Measurements from ENCODE around the gene PLA2G1B.
"Not testable (repeated sequence)": the region's sequence is repeated elsewhere in the genome, so short reads cannot be mapped to it uniquely, and the experiment has no call there.

Gene PLA2G1B

GRCh38 chr12:120358412-120359100, 31.0 kb upstream of the PLA2G1B start:
- DNase-seq = no peak

DNA sequence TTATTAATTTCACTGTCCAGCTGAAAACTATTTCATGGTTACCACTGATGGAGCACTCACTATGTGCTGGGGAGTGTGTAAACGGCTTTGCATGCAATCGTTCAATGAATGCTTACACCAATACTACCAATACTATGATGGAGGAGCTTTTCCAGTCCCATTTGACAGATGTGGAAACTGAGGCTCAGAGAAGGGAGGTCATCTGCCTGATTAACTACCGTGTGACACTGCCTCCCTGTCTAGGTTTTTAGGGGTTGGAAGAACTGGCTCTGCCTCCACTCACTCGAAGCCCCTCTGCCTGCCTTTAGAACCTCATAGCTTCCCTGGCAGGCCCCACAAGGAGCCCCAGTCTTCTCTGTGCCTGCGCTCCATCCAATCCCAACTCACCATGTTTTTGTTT, 29.5 kb upstream of the PLA2G1B start:
- no peak for DNase-seq

DNA sequence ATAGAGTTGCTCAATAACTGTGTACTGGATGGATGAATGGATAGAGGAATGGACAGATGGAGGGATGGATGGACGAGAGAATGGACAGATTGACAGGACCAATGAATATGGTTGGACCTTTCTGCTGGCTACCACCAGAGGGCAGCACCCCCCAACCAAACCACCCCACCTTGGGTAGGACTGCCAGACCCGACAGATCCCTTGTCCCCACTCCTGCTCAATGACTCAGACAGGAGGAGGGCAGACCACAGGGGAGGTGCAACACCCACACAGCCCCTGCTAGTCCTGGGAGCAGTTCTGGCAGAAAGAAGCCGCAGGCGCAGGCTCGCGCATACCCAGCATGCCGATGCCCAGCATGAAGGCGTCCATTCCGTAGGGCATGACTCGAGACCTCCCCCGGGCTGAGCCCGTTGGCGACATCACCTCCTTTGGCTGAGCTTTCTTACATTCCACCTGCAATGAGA, 29.0 kb upstream of the PLA2G1B start:
- peak; percentile 90 for DNase-seq

DNA sequence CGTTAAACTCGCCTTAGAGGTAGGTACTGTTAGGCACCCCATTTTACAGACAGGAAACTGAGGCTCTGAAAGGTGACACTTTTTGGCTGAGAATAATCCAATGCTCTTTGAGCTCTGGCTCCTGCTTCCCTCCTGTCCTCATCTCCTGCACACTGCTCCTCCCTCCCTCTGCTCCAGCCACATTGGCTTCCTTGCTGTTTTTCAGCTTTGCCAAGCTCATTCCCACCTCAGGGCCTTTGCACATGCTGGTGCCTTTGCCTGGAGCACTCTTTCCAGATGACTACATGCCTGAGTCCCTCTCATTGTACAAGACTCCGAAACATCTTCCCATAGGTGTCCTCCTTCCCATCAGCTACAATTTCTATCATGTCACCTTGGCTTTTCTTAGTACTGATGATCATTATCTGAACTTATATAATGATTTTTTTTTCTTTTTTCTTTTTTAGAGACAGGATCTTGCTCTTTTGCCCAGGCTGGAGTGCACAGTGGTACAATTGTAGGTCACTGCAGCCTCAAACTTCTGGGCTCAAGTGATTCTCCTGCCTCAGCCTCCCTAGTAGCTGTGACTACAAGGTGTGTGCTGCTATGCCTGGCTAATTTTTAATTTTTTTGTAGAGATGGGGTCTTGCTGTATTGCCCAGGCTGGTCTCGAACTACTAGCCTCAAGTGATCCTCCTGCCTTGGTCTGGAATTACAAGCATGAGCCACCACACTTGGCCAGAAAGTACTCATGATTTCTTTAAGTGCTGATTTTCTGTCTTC, 26.2 kb upstream of the PLA2G1B start:
- DNase-seq = no peak

- DNase-seq = no peak
Observed at GRCh38 chr12:120353136-120353535, 25.6 kb upstream of the PLA2G1B start.

GRCh38 chr12:120352117-120352516, 24.5 kb upstream of the PLA2G1B start:
- DNase-seq = no peak

- DNase-seq = no peak
Observed at GRCh38 chr12:120350576-120351350, 23.2 kb upstream of the PLA2G1B start.

GRCh38 chr12:120347766-120348165, 20.2 kb upstream of the PLA2G1B start:
- DNase-seq = no peak

- no peak for DNase-seq
Observed at GRCh38 chr12:120346681-120347080, 19.1 kb upstream of the PLA2G1B start.

GRCh38 chr12:120346031-120346430, 18.5 kb upstream of the PLA2G1B start:
- DNase-seq = no peak

DNA sequence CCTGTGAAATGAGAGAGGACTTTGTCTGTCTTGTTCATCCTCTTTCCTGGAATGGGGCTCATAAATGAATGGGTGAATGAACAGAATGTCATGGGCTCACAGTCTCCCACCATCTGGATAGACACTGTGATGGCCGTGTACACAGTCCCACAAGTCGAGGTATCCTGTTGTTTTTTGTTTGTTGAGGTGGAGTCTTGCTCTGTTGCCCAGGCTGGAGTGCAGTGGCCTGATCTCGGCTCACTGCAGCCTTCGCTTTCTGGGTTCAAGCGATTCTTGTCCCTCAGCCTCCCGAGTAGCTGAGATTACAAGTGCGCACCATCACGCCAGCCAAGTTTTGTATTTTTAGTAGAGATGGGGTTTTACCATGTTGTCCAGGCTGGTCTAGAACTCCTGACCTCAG, 16.1 kb upstream of the PLA2G1B start:
- DNase-seq = no peak

DNA sequence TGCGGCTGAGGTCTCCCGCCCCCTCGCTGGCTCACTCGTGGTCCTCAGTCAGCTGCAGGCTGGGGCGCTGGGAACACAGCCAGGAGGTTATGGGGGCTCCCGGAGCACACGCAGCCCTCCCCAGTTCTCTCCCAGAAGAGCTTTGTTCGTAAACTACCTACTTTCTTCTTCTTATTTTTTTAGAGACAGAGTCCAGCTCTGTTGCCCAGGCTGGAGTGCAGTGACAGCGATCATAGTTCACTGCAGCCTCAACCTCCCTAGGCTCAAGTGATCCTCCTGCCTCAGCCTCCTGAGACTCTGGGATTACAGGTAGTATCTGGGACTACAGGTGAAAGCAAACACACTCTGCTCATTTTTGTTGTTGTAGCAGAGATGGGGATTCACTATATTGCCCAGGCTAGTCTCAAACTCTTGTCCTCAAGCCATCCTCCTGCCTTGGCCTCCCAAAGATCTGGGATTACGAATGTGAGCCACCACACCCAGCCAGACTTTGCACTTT, 15.5 kb upstream of the PLA2G1B start:
- no peak for DNase-seq

DNA sequence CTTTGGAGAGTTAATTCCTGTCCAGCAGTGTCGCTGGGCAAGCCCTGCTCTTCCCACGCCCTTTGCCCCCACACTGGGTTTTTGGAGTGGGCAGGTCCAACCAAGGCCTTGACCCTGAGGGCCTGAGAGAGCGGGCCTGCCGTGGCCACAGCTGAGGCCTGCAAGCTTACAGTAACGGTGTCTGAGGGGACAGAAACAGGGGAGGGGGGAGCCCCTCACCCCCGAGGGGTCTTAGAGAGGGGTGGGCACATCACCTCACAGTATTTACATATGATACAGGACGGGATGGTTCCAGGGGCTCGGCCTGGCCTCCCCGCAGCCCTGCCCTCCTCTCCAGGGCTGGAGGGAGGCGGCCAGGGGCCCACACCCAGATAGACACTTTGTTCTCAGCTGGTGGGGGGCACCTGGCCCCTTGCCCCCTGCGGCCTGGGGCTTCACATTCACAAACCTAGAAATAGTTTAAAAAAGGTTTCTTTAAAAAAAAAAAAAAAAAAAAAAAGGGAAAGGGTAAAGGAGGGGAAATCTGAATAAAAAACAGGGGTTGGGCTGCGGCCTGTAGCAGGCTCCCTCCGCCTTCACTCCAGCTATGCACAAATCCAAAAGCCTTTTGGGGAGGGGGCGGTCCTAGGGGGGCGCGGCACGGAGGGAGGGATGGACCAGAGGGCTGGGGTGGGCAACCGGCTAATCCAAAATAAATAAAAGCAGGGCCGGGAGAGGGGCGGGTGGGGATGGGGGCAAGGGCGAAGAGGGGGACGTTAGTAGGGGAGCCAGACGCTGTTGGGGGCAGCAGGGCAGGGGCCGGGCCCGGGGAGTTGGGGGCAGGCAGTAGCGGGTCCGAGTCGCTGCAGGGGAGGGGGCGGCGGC, 14.8 kb upstream of the PLA2G1B start:
- DNase-seq = no peak

DNA sequence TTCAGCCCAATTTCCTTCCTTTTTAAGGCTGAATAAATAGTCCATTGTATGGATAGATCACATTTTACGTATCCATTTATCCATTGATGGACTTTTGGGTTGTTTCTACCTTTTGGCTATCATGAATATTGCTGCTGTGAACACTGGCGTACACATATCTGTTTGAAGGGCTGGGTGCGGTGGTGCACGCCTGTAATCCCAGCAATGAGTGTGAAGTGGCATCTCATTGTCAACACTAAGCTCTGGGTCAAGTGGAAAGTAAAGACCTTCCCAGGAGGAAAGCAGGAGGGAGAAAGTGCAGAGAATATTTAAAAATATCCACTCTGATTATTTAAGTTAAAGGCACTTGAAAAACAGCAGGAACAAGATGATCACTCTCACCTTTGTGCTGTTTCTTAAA, 11.7 kb upstream of the PLA2G1B start:
- no peak for DNase-seq

GRCh38 chr12:120337730-120338129, 10.2 kb upstream of the PLA2G1B start:
- no peak for DNase-seq

- DNase-seq = not testable (repeated sequence)
Observed at GRCh38 chr12:120336392-120336791, 8.8 kb upstream of the PLA2G1B start.

DNA sequence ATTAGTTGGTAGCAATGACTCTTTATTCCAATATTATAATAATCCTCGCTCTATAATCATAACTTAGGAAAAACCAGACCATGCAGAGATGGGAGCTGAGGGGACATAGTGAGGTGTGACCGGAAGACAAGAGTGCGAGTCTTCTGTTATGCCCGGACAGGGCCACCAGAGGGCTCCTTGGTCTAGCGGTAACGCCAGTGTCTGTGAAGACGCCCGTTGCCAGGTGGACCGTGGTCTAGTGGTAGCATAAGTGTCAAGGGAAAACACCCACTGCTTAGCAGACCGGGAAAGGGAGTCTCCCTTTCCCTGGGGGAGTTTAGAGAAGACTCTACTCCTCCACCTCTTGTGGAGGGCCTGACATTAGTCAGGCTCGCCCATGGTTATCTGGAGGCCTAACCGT, 7.9 kb upstream of the PLA2G1B start:
- peak; percentile 76 for DNase-seq

DNA sequence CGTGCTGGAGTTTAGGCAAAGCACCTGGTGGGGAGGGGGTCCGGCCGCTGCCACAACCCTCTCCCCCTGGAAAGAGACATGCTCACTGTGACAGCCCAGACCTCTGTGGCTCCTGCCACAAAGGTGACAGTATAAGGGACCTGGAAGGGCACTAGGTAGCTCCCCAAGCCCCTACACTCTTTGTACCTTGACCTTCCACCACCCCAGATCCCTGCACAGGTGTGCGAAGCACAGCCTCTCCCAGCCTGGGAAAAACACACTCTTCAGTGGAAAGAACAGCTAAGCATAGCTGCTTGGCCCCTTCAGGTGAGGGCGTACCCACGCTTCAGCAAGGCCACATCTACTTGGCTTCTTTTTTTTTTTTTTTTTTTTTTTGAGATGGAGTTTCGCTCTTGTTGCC, 4.9 kb upstream of the PLA2G1B start:
- no peak for DNase-seq

DNA sequence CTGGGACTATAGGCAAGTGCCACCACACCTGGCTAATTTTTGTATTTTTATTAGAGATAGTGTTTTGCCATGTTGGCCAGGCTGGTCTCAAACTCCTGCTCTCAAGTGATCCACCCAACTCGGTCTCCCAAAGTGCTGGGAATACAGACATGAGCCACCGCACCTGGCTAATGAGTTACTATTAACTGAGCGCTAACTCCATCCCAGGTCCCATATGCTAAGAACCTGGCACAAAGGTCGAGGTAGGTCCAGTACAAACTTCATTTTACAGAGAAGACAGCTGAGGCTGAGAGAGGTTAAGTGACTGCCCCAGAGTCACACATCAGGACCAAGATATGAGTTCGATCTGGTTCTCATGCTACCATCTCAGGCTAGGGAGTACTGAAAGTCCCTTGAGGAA, 4.5 kb upstream of the PLA2G1B start:
- no peak for DNase-seq

DNA sequence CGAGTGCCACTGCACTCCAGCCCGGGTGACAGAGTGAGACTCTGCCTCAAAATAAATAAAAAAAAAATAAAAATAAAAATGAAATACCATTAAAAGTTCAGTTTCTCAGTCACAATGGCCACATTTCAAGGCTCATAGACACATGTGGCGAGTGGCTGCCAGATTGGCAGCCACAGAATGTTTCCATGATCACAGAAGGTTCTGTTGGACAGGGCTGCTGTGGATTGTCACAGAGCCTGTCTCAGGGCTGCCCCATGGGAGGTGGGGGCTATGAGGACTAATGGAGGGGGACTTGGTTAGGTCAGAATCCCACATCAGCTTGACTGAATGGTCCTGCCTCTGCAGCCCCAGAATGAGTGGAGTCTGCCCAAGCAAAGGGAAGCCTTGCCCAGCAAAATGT, 3.8 kb upstream of the PLA2G1B start:
- no peak for DNase-seq

- DNase-seq = no peak
Observed at GRCh38 chr12:120328228-120328627, 649 bp upstream of the PLA2G1B start.

DNA sequence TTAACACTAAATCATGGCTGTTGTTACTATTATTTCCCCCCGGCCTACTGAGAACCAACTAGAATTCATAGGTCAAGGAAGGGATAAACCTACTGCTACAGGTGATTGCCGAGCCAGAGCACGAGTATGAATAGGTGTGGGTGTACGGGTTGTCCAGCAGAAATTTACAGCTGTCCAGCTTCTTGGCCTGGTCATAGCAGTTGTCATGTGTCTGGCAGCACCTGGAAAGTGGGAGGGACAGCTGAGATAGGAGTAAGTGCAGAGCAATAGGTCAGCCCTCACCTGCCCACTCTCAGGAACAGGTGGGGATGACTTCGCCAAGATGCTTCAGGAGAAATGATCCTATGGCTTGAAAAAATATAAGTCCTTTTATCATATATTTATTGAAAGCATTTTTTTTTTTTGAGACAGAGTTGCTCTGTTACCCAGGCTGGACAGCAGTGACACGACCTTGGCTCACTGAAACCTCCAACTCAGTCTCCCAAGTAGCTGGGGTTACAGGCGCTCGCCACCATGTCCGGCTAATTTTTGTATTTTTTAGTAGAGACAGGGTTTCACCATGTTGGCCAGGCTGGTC, 2.6 kb downstream of the PLA2G1B start:
- DNase-seq = no peak
